ENCODE measurements around the gene SMIM32.

DNA sequence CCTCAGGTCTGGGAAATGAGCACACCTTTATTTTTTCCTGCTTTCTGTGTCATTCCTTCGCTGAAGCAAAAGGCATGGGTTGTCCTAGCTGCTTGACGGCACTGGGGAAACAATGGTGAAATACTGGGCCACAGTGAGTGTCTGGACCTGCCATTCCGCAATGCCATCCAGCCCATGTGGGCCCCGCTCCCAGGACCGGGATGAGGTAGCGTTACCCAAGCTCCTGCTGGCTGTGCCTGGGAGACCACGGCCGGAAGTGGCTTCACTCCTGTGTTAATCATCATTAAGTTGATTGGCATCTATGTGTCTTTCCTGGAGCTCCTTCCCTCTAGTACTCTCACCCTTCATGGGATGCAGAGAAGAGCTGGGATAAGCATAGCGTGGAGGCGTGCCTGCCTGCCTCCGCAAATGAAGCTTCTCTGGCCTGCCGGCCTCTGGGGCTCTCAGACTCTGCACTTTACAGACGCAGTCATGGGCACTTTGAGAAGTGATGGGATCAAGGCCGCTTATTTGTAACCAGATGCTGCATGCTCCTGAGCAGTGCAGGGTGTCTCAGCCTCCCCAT is 16.5 kb upstream of the SMIM32 start:
- TF ChIP-seq, protein P1, sequence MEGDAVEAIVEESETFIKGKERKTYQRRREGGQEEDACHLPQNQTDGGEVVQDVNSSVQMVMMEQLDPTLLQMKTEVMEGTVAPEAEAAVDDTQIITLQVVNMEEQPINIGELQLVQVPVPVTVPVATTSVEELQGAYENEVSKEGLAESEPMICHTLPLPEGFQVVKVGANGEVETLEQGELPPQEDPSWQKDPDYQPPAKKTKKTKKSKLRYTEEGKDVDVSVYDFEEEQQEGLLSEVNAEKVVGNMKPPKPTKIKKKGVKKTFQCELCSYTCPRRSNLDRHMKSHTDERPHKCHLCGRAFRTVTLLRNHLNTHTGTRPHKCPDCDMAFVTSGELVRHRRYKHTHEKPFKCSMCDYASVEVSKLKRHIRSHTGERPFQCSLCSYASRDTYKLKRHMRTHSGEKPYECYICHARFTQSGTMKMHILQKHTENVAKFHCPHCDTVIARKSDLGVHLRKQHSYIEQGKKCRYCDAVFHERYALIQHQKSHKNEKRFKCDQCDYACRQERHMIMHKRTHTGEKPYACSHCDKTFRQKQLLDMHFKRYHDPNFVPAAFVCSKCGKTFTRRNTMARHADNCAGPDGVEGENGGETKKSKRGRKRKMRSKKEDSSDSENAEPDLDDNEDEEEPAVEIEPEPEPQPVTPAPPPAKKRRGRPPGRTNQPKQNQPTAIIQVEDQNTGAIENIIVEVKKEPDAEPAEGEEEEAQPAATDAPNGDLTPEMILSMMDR (IDR thresholded peaks at IDR 0.05) = no peak
- no peak for TF ChIP-seq POLR2A (IDR thresholded peaks at IDR 0.05)

Data from right lobe of liver (tissue), 4 donors.